Vagina (tissue), 2 donors: ENCODE measurements around the gene CYTH4.

ENCODE experiments used
- POLR2A ChIP-seq, 2 donors: fragments of 450-650 bp; IDR thresholded peaks; one replicate each; pipeline ENCODE4 v1.6.1; 2017; ENCODE audit warnings: antibody characterized with exemption in 2 of 2, mild to moderate bottlenecking in 2 of 2, moderate library complexity in 2 of 2
- POLR2AphosphoS5 ChIP-seq, 2 donors: sonication (generic); formaldehyde crosslinking; IDR thresholded peaks; one replicate each; pipeline ENCODE4 v1.9.0; 2017; ENCODE audit warnings: antibody characterized with exemption in 2 of 2, mild to moderate bottlenecking in 2 of 2, low read depth in 1 of 2; ENCODE audit not compliant: insufficient read depth in 1 of 2
- TF ChIP-seq, protein P1 (sequence below), 3 experiments: fragments of 450-650 bp in 2 of 3; fragments of 200-600 bp in 1 of 3; sonication (generic) in 1 of 3; IDR thresholded peaks; one replicate each; pipeline ENCODE4 v1.5.1; 2017 to 2019; ENCODE audit warnings: antibody characterized with exemption in 3 of 3, mild to moderate bottlenecking in 2 of 3, moderate library complexity in 2 of 3

DNA sequence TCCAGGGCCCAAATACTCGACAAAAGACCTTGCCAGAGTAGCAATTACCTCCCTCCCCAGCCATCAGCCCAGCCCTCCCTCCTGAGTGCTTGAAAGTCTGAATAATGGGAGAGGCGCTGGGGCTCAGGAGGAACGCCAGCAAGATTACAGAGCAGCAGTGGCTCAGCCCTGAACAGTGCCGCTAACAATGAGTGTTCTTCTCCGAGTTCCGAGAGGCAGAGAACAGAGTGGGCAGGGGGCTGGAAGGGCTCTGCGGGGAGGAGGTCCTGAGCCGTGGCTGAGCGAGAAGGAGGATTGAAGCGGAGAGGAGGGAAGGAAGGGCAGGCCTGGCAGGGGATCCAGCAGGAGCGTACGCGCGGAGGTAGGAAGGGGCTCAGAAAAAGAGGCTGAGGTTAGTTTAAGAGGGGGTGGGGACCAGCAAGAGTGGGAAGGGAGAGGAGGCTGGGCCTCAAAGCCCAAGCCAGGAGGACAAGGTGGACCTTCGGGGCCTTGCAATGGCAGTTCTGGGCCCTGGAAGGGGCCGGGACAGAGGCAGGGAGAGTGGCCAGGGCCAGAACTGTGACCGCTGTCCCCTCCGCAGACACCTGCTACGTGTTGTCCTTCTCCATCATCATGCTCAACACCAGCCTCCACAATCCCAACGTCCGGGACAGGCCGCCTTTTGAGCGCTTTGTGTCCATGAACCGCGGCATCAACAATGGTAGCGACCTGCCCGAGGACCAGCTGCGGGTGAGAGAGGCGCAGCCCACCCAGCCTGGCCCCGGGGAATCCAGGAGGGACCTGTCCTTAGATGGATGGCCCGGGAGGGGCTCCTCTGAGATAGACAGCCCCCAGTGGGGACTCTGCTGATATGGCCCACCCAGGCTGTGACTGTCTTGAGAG is 20.6 kb downstream of the CYTH4 start:
- TF ChIP-seq, protein P1, sequence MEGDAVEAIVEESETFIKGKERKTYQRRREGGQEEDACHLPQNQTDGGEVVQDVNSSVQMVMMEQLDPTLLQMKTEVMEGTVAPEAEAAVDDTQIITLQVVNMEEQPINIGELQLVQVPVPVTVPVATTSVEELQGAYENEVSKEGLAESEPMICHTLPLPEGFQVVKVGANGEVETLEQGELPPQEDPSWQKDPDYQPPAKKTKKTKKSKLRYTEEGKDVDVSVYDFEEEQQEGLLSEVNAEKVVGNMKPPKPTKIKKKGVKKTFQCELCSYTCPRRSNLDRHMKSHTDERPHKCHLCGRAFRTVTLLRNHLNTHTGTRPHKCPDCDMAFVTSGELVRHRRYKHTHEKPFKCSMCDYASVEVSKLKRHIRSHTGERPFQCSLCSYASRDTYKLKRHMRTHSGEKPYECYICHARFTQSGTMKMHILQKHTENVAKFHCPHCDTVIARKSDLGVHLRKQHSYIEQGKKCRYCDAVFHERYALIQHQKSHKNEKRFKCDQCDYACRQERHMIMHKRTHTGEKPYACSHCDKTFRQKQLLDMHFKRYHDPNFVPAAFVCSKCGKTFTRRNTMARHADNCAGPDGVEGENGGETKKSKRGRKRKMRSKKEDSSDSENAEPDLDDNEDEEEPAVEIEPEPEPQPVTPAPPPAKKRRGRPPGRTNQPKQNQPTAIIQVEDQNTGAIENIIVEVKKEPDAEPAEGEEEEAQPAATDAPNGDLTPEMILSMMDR (IDR thresholded peaks at IDR 0.05), result no peak
- no peak for TF ChIP-seq POLR2A (IDR thresholded peaks at IDR 0.05)
- TF ChIP-seq POLR2AphosphoS5 (IDR thresholded peaks at IDR 0.05; ENCODE audit: insufficient read depth in 1 of 2, low read depth in 1 of 2), result no peak
